Head of caudate nucleus (tissue), 42 donors: Measurements from ENCODE around the gene CNTNAP2.
A peak's percentile ranks its signal among the peaks of the same experiment; 100 is the strongest.
"Not testable (repeated sequence)": the region's sequence is repeated elsewhere in the genome, so short reads cannot be mapped to it uniquely, and the experiment has no call there.

Experiments
- DNase-seq, 42 donors: peaks; one replicate each; pipeline versions ENCODE4 v3.0.0 to v3.0.0-alpha.2; 2020 to 2021; ENCODE audit warnings: mixed read lengths in 7 of 42
- intact Hi-C: fragments of 100-400 bp; cut with DNase I; formaldehyde crosslinking; loops from one replicate; pipeline ENCODE4 v1.15.0; 2022

CNTNAP2 gene

DNA sequence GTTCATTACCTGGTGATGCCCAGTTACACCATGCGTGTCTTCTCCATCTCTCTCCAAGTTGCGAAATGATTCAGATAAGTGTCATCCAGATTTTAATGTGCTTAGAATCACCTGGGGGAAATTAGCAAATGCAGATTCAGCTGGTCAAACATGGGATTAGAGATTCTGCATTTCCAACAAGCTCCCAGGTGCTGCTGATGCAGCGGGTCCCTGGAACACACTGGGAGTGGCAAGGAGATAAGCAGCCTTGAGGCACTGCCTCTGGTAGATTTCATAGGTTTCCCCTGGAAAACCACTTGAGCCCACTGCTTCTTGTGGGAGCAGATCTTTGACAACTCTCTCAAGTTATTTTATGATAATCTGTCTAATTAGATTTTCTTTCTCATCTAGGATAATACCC, 2278.0 kb downstream of the CNTNAP2 start:
- DNase-seq: no peak
- intact Hi-C loops: no loop called here

DNA sequence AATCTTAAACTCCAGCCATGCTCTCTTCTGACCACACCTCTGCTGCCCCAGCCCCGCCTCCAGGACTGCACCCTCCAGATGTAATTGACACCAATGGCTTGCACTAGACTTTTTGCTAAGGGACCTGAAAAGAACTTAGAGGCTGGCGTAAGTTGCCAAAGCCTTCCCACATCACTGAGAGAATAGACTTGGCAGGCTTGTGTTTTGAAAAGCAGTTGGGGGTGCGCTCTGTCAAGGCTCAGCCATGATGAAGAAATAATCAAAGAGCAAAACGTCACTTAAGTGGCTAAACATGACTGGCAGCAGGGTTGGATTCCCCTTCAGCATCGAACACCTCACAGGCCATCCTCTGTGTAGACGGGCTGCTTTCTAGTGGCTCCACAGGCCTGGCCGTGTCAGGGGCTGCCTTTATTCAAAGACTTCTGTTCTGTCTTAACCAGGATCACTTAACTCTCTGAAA, 2278.8 kb downstream of the CNTNAP2 start:
- intact Hi-C loops: no loop called here
- DNase-seq: peak in 5 of 42 donors; percentile 14 to 46 (median 18)

DNA sequence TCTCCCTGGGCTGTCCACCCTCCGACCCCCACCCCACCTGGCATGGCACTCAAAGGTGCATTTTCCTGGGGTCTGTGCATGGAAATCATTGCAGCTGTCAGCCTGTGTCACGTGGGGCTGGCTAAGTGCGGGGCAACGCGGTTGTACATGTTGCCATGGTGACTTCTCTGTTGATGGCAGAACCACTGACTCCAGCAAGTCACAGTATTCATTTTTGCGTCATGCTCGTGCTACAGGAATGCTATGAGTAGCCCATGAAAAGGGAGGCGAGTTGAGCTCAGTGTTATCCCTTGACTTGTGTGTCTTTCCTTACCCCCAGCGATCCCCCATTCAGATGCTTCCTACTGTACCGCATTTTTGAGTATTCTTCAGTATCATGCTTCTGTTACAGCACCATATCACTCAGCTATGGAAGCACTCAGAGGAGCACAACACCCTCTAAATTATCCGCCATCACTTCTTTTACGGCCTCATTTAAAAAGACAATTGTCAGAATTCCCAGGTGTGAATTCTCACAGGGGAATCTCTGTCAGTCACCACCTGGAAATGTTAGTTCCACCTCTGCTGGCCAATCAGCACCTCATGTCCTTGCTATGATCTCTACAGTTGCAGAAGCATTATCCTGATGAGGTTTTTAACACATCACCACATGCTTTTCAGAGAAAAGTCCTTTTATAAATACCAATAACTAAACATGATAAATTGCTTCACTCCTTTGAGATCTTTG, 2279.6 kb downstream of the CNTNAP2 start:
- DNase-seq: peak in 41 of 42 donors; percentile 39 to 79 (median 57)
- intact Hi-C loops: no loop called here

DNA sequence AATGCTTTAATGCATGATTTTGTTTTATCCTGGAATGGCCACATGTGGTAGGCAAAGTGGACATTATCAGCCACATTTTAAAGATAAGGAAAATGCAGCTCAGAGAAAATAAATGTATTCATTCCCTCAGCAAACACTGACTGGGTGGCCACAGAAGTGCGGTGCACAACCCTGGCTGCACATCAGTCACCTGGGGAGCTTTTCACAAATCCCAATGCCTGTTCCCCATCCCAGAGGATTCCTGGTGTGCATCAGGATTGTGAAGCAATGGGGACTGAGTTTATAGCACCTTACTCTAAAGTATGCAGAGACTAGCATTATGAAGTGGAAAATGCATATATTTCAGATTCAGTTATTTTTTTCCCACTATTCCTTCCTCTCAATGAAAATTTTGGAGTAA, 2280.5 kb downstream of the CNTNAP2 start:
- DNase-seq: no peak
- intact Hi-C loops: no loop called here

DNA sequence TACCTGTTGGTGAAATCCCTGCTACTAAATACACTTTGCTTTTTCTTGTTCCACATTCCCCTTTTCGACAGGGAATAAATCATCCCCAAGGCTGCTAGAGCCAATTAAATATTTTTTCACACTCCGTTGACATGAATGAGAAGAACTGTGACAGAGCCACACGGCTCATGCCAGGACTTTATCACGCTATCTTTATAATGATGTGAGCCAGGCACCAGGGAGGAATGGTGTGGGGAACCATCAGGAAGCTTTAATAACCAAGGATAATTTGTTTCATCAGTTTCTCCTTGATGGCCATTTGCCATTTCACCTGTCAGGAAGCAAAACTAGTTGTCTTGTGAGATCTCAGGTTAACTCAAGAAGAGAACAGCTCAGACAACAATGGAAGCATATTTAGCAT, 2280.9 kb downstream of the CNTNAP2 start:
- intact Hi-C loops: no loop called here

DNA sequence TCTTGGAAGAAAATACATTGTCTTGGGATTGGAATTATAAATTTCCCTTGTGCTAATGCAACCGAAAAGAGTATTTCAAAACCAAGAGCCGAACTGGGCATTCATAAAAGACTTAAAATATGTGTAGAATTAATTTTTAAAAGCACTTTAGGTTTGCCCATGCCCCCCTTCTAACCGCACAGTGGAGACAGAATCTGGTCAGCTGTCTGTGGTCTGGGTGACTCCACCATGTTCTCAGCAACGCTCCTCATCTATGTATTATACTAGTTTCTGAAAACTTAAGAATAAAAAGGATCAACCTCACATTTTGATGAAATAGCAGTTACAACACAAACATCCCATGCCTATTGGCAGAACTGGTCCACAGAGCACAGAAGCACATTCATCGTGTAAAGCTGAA, 2281.4 kb downstream of the CNTNAP2 start:
- no peak for DNase-seq
- intact Hi-C loops: no loop called here

More for the DNA sequence above, 2280.9 kb downstream of the CNTNAP2 start:
- no peak for DNase-seq

DNA sequence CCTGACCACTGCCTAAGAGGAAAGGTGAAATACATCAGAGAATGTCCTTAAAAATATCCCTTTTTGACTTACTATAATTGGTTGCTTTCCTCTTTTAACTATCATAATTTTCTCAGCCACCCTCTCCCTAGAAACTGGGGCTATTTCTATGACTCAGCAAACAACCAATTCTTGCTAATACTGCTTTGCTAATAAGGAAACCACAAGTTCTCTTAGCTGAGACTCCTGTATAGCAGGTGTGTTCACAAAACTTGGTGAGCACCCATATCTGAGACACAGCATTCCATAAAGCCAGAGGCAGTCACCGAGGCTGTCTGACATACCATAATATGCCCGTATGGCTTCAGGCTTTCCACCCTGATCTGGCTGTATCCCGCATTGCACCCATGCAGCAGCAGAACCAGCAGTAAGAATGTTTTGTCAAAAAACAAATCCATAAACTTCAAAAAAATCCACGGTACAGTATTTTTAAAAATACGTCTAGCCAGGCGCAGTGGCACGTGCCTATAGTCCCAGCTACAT, 2282.3 kb downstream of the CNTNAP2 start:
- no peak for DNase-seq
- intact Hi-C loops: no loop called here

DNA sequence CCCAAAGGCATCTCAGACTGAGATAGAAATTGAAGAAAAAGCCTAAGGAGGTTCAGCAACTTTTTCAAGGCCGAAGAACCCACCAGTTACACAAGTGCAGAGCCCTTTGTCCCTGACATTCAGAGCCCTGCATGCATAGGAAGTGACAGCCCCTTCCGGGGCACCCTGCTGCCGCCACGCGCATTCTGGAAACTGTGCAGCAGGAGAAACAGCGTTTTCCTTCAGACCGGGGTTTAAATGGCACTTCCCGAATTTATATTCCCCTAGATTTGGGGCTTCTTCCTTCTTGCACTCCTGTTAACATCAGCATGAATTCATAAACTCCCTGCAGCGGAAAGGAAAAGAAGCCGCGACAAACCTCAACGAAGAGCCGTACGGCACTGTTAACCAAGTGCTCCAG, 2283.5 kb downstream of the CNTNAP2 start:
- intact Hi-C loops: no loop called here
- peak in 33 of 42 donors; percentile 25 to 75 (median 55) for DNase-seq

DNA sequence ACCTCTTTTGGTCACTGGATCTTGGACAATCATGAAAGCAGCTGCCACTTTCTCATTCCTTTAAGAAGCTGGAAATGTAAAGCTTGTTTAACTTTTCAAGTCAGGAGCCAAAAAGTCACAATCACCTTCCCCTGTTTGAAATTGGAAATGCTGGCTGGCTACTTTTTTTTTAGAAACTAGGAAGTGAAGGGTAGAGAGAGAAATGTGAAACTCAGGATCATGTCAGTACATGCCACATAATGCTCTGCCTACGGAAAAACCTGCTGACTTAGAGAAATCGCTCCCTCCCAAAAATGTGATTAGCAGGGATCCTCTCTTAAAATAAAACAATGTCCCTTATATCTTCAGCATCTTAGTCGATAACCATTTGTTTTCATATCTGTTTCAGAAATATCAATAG, 2285.6 kb downstream of the CNTNAP2 start:
- intact Hi-C loops: no loop called here
- peak in 2 of 42 donors; percentile 18 to 31 for DNase-seq

DNA sequence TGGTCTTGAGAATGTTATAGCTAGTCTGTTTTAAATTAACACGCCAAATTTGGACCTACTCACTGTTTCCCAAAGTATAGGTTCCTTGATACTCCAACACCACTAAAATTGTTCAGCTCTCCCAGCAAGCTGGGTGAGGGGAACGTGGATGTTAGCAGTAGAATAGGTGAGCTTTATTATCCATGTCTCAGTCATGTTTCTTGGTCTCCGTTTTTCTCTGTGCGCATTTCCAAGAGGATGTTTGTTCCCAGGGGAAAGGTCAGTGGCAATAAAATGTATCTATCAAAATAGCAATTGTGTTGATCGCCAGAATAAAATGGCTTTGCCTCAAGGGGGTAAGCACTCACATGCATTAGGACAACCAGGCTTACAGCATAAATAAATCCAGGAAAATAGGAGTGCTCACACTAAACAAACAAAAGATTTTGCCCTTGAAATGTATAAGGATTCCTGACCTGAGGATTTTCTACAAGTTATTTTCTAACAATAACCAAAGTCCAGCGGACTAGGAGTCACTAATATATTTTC, 2286.9 kb downstream of the CNTNAP2 start:
- intact Hi-C loops: no loop called here
- DNase-seq: no peak

DNA sequence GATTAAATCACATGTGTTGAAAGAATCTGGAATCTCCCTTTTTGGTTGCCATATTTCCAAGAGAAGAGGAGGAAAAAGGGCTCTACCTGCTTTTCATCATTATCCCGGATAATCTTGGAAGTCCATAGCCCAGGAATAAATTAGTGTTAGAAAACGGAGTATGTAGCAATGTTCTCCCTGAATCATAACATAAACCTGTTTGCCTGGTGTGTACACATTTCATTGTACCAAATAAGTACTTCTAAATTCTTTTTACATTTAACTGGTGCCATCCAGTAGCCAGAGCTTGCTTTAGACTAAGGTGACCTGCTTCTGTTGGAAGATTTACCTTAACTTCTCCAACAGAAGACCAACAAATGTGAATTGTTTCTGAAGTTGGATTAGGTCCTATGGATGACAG, 2291.7 kb downstream of the CNTNAP2 start:
- intact Hi-C loops: no loop called here
- DNase-seq: no peak

DNA sequence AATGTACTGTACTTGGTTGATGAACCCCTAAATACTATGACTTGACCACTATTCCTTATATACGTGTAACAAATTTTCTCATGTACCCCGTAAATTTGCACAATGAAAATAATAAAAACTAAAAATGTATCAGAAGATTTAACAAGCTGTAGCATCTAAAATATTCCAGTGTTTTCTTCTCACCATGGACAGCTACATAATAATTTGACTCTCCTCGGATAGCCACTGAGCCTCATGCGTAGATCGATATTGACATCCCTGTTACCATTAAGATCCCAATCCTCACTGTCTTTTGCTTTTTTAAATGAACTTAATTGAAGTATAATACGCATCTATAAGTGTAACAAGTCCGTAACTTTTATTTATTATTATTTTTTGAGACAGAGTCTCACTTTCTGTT, 2294.3 kb downstream of the CNTNAP2 start:
- DNase-seq: no peak
- intact Hi-C loops: no loop called here

DNA sequence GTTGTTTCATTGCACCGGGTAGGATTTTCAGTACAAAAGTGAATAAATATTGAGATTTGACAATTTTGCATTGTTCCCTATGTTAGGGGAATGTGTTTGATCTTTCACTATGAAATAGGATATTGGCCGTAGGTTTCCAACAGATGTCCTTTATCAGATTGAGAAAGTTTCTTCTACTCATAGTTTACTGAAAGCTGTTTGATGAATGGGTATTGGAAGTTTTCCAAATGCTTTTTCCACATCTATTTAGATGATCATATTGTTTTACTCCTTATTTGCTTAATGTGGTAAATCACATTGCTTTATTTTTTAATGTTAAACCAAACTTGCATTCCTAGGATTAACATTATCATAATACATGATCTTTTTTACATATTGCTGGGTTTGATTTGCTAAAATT, 2296.1 kb downstream of the CNTNAP2 start:
- no peak for DNase-seq
- intact Hi-C loops: no loop called here

DNA sequence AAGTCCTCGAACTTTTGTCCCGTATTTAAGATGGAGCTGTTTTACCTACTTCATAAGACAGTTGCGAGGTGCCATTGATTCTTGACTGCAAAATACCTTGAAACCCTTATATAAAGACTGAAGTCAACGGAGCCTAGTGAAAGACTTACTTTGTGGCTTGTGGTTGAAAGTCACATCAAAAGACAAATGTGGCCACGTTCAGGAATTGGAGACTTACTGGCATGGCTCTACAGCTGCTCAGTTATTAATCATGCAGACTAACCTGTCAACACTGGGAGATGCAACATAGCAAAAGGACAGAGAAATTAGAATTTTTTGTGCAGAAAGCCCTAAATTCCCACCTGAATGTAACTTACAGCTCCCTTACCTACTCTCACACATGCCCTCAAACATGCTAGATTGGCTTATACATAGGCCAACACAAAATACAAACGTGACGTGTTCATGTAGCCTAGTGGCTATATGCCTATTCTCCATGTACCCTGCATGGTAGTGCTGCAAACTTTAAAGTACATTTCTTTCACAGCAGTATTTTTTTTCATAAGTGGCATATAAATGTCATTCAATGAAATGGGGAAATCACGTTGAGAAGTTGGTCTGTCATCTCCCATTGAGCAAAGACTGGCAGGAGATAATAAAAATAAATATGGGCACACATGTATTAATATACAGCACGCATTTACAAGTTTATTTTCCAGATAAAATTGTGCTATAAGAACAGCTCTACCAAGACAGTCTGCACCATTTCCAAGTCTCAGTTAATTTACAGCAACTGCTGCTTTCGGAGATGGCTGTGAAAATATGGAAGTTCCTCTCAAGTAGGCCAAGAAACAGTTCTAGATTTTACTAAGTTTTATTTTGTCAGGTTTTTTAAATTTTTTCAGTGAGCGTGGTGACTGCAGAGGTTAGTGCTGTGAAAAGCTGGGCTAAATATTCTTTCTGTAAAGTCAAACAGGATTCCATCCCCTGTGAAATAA, 2303.5 kb downstream of the CNTNAP2 start:
- intact Hi-C loops: no loop called here
- DNase-seq: no peak

DNA sequence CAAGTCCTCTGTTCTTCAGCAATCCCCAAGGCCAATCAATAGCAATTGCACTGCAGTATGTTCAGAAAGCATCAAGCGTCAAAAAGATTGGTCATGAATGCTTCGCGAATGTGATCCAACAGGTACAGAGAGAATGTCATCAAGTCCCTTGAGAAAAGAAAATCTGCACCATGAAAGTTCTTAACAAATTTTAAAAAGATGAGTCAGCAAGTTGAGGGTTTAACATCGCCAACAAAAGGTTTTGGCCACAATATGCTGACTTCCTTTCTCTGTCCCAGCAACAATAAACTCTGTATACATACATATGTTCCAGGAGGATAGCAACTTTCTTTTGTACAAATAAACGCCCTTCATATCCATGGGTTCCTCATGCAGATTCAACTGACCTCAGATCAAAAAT, 2305.4 kb downstream of the CNTNAP2 start:
- no peak for DNase-seq

DNA sequence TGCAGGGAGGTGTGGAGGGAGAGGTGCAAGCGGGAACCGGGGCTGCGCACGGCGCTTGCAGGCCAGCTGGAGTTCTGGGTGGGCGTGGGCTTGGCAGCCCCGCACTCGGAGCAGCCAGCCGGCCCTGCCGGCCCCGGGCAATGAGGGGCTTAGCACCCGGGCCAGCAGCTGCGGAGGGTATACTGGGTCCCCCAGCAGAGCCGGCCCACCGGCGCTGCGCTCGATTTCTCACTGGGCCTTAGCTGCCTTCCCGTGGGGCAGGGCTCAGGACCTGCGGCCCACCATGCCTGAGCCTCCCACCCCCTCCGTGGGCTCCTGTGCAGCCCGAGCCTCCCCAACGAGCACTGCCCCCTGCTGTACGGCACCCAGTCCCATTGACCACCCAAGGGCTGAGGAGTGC, 2309.8 kb downstream of the CNTNAP2 start:
- intact Hi-C loops, DNase-seq: not testable (repeated sequence)

More for the DNA sequence above, 2305.4 kb downstream of the CNTNAP2 start:
- intact Hi-C loops: no loop called here

DNA sequence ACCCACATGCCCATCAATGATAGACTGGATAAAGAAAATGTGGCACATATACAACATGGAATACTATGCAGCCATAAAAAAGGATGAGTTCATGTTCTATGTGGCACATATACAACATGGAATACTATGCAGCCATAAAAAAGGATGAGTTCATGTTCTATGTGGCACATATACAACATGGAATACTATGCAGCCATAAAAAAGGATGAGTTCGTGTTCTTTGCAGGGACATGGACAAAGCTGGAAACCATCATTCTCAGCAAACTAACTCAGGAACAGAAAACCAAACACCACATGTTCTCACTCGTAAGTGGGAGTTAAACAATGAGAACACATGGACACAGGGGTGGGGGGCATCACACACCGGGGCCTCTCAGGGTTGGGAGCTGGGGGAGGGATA, 2314.1 kb downstream of the CNTNAP2 start:
- intact Hi-C loops, DNase-seq: not testable (repeated sequence)

DNA sequence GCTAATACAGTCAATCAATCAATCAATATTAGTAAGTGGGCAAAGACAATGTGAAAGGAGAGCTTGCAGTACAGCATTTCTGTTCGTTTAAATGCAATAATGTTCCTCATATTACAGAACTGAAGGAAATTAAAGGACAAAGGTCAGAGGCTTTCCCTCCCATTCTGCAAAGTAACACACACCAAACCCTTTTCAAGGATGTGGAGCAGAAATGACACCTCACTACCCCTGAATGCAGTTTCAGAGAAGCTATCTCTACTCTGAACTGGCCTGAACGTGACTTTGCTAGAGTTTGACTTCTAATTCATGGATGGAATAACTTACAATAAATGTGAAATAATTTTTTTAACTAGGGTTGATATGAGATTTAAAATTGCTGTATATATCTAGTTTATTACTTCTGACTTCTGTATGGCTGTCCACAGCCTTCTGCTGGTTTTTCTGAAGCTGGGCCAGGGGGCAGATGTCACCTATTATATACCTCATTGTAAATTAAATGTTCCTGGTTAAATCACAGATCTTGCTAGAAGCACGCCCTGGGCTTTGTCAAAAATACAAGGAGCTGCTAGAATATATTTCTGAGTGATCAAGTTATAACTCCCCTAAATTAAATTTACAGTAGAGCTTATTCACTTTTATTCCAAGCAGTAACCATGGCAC, 2317.1 kb downstream of the CNTNAP2 start:
- intact Hi-C loops: no loop called here
- DNase-seq: no peak

DNA sequence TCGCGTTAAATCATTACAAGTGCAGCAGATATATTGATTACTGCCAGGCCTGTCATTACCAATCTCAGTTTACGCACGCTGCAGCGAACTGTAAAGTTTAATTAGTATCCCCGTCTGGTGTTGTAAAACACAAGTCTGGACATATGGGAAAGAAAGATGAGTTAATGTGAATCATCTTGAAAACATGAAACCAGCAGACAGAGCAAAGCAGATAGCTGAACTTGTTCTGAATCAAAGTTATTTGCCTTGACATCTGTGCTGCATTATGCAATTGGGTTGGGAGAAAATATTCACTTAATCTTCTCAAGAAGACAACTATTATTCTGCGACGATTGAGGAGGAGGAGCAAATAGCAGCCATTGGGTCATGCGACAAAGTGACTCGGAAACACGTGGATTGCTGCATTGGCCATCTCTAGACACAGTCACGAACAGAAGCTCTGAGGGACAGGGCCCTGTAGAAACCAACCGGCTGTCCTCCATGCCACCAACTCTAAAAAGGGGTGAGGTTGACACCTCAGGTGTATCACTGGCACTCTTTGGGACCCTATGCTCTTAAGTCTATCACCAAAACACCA, 2317.7 kb downstream of the CNTNAP2 start:
- DNase-seq: no peak
- intact Hi-C loops: no loop called here
